ENCODE results near the gene FBXO34.

FBXO34 gene

DNA sequence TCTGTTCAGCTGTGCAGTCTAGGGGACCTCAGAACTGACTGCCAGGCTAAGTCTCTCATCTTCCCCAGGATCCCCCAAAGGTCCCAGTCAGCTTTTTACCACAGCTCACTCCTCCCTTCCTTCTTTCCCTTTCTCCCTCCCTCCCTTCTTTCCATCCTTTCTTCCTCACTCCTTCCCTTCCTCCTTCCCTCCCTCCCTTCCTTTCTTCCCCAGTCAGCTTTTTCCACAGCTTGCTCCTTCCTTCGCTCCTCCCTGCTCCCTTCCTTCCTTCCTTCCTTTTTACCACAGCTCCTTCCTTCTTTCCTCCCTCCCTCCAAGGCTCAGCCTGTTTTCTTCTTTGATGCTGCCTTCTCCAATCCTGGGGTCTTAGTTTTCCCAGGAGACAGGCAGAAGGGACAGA lies 101.2 kb downstream of the FBXO34 start:
- TF ChIP-seq, protein P1, sequence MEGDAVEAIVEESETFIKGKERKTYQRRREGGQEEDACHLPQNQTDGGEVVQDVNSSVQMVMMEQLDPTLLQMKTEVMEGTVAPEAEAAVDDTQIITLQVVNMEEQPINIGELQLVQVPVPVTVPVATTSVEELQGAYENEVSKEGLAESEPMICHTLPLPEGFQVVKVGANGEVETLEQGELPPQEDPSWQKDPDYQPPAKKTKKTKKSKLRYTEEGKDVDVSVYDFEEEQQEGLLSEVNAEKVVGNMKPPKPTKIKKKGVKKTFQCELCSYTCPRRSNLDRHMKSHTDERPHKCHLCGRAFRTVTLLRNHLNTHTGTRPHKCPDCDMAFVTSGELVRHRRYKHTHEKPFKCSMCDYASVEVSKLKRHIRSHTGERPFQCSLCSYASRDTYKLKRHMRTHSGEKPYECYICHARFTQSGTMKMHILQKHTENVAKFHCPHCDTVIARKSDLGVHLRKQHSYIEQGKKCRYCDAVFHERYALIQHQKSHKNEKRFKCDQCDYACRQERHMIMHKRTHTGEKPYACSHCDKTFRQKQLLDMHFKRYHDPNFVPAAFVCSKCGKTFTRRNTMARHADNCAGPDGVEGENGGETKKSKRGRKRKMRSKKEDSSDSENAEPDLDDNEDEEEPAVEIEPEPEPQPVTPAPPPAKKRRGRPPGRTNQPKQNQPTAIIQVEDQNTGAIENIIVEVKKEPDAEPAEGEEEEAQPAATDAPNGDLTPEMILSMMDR (IDR thresholded peaks at IDR 0.05; ENCODE audit: extremely low read depth, missing control alignments): no peak
- no peak for DNase-seq (ENCODE audit: low spot score)

DNA sequence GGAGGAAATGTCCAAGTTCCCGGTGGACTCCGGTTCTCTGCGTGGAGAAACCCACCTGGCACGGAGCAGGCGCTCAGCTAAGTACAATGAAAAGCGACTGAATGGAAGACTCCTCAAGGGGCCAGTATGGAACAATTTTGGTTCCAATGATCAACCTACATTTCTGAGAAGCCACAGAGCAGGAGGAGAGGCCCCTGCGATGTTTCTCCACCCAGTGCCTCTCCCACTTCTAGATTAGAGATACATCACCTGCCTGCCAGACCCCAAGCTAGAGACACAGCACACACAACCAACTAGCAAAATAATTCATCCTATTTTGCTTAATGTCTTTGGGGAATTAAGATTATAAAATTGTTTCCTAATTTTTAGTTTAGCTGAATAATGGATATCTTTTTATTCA lies 101.6 kb downstream of the FBXO34 start:
- TF ChIP-seq, protein P1 (IDR thresholded peaks at IDR 0.05; ENCODE audit: extremely low read depth, missing control alignments): no peak
- no peak for DNase-seq (ENCODE audit: low spot score)

DNA sequence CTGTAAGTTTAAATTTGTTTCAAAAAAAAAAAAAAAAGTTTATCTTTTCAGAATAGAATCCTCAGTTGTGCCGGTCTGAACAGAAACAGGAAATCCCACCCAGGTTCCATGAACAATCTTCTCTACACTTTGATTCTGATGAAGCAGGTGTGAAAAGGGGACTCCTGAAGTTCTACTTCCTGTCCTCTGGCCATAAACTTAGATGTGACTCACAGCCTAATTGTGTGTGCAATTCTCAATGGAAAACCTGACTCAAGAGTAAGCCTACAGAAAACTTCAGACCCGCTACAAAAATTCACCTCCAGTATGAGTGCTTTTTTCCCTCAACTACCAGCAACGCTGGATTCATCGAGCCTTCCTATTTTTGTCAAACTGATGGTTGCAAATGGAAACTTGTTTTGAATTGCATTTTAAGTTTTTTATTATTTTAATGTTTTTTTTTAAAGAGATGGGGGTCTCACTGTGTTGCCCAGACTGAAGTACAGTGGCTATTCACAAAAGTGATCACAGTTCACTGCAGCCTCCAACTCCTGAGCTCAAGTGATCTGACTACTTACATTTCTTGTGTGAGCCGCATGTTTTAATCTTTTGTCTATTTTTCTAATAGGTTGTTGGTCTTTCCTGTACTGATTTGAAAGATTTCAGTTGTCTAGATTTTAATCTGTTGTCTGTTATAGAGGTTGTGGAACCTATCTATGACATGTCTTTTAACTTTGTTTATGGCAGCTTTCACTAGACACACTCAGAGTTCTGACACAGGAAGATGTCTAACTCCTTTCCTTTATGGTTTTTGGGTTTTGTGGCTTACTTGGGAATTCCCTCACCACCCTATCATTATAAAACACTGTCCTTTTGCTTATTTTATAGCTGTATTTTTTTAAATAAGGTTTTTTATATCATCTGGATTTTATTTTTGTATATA lies 102.8 kb downstream of the FBXO34 start:
- TF ChIP-seq, protein P1 (IDR thresholded peaks at IDR 0.05; ENCODE audit: extremely low read depth, missing control alignments): no peak
- peak; percentile 49 for DNase-seq (ENCODE audit: low spot score)

DNA sequence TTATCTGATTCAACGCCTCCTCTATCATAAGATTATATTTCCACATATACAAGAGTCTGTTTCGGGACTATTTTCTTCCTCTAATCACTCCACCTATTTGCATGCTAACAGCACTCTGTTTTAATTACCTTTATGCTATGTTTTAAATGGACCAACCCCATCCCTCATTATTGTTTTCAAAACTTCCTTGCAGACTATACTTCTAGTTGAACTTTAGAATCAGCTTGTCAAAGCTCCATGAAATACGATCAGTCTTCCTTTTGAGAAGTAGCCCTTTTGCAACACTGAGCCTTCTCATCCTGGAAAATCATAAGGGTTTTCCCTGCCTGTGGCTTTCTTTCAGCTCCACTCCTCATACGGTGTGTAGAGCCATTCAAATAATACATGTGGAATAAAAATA lies 103.5 kb downstream of the FBXO34 start:
- DNase-seq (ENCODE audit: low spot score): no peak
- TF ChIP-seq, protein P1 (IDR thresholded peaks at IDR 0.05; ENCODE audit: extremely low read depth, missing control alignments): no peak

DNA sequence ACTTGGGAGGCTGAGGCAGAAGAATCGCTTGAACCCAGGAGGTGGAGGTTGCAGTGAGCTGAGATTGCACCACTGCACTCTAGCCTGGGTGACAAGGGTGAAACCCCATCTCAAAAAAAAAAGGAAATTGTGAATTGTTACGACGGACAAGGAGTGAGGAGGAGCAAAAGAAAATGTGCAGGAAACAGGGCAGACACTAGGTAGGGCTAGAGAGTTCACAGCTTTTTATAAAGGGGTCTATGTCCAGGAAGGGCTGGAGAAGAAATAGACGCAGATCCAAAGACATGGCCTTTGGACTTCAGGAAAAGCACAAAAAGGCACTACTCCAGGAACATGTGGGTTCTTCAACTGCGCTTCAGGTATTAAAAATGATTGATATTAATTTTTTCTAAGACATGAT lies 106.0 kb downstream of the FBXO34 start:
- DNase-seq (ENCODE audit: low spot score): no peak
- TF ChIP-seq, protein P1 (IDR thresholded peaks at IDR 0.05; ENCODE audit: extremely low read depth, missing control alignments): no peak

DNA sequence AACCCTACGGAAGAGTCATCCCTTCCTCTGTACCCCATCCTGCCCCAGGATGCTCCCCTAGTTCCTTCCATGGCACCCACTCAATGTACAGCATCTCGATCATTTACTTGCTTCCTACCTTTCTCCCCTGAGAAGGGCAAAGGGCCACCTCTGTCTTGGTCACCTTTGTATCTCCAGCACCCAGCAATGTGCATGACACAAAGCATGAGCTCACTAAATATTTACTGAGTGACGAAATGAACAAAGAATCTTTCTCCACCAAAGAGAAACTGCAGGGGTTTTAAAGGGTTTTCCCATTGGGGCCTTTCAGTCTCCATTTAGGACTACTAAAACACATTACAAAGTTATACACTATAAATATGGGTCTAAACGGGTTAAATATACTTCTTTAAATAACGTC lies 109.8 kb downstream of the FBXO34 start:
- DNase-seq (ENCODE audit: low spot score): no peak
- TF ChIP-seq, protein P1 (IDR thresholded peaks at IDR 0.05; ENCODE audit: extremely low read depth, missing control alignments): no peak

DNA sequence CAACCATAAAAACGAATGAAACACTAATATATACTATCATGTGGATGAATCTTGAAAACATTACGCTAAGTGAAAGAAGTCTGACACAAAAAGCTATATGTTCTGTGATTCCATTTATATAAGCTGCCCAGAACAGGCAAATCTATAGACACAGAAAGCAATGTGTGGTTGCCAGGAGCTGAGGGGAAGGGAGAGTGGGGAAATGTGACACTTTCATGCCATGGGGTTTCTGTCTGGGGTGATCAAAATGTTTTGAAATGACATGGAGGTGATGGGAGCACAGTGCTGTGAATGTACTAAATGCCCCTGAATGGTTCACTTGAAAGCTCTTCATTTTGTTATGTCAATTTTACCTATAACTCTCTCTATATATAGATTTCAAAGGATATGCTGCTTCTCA lies 110.3 kb downstream of the FBXO34 start:
- TF ChIP-seq, protein P1 (IDR thresholded peaks at IDR 0.05; ENCODE audit: extremely low read depth, missing control alignments): no peak

More for the DNA sequence above, 110.3 kb downstream of the FBXO34 start:
- no peak for DNase-seq (ENCODE audit: low spot score)

Measured in GM20000 (cell line).